Stimulated activated CD4-positive, alpha-beta T cell treated with anti-CD3 and anti-CD28 coated beads, Interleukin-2, amount 100 ng/mL, for 4 hours (primary cell): ENCODE results near the gene MYPOP.
A peak's percentile ranks its signal among the peaks of the same experiment; 100 is the strongest.

Source experiments
- DNase-seq: peaks from one replicate; pipeline ENCODE4 v3.0.0-alpha.2; 2020; ENCODE audit warnings: low read depth

MYPOP gene

GRCh38 chr19:45863840-45864628, 38.4 kb downstream of the MYPOP start, which contains the start of gene FOXA3:
Gene FOXA3, plus strand, starts transcription at chr19:45864326. Its CDS starts 131 bp downstream, at chr19:45864457.
- DNase-seq: peak; percentile 28

DNA sequence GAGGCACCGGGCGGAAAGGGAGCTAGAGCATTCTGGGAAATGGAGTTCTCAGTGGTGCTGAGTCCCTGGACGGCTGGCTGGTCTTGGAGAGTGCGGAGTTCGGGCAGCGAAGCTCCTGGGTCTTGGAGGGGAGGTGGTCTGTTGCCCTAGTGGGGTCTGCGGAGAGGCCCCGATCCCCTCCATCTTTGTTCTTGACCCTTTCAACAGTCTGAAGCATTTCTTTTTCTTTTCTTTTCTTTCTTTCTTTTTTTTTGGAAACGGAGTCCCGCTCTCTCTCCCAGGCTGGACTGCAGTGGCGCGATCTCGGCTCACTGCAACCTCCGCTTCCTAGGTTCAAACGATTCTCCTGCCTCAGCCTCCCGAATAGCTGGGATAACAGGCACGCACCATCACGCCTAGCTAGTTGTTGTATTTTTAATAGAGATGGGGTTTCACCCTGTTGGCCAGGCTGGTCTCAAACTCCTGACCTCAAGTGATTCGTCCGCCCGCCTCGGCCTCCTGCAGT, 39.0 kb downstream of the MYPOP start:
- DNase-seq: no peak

DNA sequence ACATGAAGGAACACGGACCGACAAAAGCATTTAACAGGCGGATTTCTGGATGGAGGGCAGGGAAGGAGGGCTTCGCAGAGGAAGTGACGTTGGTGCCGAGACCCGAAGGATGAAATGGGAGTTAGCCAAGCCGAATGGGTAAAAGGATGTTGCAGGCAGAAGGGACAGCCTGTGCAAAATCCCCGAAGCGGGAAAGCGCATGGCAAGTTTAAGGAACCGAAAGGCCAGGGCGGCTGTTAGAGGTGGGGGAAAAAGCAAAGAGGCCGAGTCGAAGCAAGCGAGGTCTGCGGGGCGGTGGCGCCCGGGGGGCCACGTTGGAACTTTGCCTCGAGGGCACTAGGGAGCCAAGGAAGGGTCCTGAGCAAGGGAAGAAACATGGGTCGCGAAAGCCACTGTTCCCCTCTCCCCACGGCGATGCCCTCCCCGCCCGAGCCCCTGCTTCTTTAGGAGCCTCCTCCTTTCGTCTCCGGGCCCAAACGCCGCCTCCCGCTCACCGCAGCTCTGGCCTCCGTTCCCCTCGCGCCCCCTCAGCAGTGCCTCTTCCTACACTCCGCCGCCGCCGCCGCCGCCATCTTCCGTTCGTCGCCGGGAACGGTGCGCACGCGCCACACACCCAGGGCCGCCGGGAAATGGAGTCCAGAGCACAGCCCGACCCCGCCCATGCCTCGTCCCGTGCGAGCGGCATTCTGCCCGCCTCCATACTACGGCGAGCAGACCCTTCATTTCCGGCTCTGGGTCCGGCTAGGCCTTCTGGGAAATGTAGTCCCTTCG, 39.7 kb downstream of the MYPOP start, which contains the start of gene SYMPK:
Gene SYMPK (minus strand): TSS at position 584 of the 771 bp plus-strand sequence. CDS start 8,652 bp downstream, outside the sequence.
- peak; percentile 99 for DNase-seq

DNA sequence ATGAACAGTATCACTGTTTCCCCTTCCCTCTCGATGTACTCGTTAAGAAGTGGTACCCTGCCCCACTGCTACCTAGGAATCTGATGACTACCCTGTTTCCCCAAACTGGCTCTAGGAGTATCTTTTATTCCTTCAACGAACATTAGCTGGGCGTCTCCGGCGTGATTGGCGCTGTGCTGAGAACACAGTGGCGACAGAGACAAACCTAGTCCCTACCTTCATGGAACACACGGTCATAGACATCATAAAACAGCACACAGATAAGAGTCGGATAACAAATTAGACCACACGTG, 40.2 kb downstream of the MYPOP start:
- DNase-seq: no peak

- DNase-seq: no peak
Measured at GRCh38 chr19:45860359-45861259, 41.8 kb downstream of the MYPOP start.

- DNase-seq: no peak
Measured at GRCh38 chr19:45854167-45854778, 48.1 kb downstream of the MYPOP start.

DNA sequence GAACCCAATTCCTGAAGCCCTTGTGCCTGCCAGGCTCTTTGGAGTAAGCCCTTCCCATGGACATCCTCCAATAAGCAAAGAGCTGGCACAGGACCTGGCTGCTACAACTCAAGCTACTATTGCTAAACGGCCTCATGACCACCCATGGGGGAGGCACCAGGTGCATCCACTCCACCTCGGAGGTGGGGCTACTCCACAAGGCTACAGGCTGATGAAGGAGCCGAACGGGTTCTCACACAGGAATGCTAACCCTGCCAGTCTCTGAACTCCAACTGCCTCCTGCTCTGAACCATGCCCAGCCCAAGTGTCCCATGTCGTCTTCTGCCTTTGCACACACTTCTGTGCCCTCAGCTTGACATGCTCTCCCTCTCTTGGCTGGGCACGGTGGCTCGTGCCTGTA, 49.4 kb downstream of the MYPOP start:
- DNase-seq: no peak

- DNase-seq: no peak
Measured at GRCh38 chr19:45852145-45852750, 50.2 kb downstream of the MYPOP start.

GRCh38 chr19:45848922-45849321, 53.5 kb downstream of the MYPOP start:
- no peak for DNase-seq

GRCh38 chr19:45847663-45848062, 54.8 kb downstream of the MYPOP start:
- no peak for DNase-seq

DNA sequence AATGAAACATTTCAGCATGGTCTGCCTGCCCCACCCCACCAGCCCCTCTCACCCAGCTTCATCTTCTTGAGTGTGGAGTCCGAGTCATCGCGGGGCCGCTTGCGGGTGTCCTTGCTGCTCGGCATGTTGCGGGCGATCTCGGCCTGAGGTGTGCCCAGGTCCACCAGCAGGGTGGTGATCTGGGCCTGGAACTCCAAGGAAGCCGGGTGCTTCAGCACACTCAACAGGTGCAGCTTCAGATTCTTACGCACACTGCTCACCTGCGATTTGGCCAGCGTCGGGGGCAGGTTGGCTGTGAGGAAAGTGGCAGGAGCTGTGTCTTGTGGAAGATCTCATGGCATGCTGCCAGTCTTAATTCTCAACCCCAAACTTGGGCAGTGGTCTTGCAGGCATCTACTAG, 60.2 kb downstream of the MYPOP start:
- no peak for DNase-seq
